HG02571 (cell line): ENCODE data around the gene UBXN4.
"Not testable (repeated sequence)": the region's sequence is repeated elsewhere in the genome, so short reads cannot be mapped to it uniquely, and the experiment has no call there.

Experiments
- ATAC-seq: cut with Tn5 transposase; IDR thresholded peaks from one replicate; pipeline ENCODE4 v1.9.1; 2021; ENCODE audit warnings: mild to moderate bottlenecking, moderate library complexity; ENCODE audit not compliant: unreplicated experiment

The UBXN4 gene

DNA sequence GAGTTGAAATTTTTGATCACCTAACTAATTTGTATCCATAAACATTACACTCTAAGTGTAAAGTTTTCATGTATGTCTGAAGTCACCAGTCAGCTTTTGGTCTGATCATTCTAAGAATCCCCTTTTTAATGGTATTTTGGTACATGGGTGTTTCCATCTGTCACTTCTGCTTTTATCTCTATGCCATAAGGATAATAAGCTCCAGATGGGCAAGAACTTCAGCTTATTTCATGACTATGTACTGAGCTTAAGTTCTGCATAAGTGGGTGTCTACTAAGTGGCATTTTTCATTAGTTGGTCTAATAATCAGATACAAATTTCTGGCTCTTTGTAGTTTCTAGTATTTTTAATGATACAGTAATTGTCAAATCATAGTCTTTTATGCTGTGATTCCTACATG is 20.4 kb downstream of the UBXN4 start:
- no peak for ATAC-seq

DNA sequence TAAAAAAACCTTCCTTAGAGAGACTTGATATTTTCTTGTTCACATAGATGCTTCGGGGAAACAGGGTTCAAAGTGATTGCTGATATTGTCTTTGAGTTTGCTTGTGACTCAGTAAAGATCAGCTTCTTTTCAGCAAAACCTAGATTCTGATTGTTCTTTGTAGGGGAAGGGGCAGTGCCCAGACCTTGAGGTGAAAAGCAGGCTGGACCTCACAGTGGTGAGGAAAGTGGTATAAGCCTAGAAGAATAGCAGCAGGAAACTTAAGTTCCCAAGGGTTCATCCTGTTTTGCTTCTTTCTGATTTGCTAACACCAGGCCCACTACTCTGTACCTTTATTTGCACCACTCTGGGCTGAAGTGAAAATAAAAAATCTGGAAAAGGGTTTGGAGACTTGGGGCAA is 20.9 kb downstream of the UBXN4 start:
- ATAC-seq, result no peak

DNA sequence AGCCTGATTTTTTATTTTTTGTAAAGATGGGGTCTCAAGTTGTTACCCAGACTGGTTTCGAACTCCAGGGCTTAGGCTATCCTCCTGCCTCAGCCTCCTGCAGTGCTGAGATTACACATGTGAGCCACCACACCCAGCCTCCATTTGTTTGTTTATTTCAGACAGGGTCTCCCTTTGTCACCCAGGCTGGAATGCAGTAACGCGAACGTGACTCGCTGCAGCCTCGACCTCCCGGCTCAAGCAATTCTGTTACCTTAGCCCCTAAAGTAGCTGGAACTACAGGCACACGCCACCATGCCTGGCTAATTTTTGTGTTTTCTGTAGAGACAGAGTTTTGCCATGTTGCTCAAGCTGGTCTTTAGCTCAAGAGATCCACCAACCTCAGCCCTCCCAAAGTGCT is 27.2 kb downstream of the UBXN4 start:
- no peak for ATAC-seq

DNA sequence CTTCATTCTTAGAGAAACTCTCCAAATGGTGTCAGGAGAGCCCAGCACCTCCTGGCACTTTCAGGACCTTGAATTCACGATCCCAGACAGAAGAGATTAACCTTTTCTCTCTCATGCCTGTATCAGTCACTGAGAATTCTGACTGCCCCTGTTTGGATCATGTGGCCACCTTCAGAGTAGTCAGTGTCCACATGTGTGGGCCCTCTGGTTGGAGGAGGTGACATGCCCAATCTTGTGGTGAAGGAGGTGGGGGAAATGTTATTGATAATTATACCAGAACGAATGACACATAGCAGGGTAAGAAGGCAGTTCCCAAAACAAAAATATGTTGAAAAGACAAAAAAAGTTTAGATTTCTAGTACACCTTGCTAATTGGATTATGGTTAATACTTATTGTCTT is 31.7 kb downstream of the UBXN4 start:
- ATAC-seq, result no peak

DNA sequence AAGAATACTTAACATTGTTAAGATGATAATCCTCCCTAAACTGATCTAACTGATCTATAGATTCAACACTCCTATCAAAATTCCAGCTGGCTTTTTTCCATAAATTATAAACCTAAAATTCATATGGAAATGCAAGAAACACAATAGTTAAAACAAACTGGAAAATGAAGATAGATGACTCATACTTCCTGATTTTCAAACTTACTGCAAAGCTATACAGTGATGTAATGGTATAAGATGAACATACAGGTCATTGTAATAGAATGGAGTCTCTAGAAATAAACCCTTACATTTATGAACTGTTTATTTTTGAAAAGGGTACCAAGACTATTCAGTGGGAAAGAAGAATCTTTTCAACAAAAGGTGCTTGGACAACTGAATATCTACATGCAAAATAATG is 32.3 kb downstream of the UBXN4 start:
- no peak for ATAC-seq

DNA sequence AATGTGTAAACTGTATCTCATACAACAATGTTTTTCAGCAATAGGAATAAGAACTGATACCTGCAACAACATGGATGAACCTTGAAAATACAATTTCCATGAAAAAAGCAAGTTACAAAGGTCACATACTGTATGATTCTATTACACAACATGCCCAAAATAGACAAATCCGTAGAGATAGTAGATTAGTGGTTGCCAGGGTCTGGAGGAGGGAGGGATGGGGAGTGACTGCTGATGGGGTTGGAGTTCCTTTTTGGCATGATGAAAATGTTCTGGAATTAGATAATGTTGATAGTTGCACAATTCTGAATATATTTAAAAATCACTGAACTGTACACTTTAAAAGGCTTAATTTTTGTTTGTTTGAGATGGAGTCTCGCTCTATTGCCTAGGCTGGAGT is 33.8 kb downstream of the UBXN4 start:
- ATAC-seq, result no peak

DNA sequence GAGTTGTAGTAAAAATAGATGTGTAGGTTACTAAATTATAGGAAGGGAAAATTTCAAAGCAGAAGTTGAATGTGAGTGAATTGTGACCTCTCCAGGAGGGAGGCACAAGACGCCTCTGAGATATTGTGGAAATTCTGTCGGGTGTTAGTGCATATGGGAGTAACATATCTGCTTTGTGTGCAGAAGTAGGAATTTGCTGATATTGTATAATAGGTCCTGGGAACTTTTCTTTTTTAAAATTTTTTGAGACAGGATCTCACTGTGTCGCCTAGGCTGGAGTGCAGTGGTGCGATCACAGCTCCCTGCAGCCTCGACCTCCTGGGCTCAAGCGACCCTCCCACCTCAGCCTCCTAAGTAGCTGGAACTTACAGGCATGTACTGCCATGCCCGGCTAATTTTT is 34.7 kb downstream of the UBXN4 start:
- ATAC-seq, result no peak

DNA sequence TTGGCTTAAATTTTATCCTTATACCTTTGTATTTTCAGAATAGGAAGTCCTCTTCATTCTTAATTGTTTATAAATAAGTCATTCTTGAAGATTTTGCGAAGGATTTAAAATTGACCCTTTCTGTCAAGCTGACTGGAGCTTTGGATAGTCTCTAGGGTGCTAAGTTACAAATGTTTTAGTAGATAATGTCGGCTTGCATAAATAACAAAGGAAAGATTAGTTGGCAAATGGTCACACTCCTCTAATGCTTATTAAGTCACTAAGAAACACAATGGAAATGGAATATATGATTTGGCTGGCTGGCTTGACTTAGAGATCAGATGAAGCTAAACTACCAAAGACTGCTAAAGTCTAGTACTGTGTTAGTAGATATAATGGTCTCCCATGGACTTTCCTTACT is 40.6 kb downstream of the UBXN4 start:
- ATAC-seq, result no peak

DNA sequence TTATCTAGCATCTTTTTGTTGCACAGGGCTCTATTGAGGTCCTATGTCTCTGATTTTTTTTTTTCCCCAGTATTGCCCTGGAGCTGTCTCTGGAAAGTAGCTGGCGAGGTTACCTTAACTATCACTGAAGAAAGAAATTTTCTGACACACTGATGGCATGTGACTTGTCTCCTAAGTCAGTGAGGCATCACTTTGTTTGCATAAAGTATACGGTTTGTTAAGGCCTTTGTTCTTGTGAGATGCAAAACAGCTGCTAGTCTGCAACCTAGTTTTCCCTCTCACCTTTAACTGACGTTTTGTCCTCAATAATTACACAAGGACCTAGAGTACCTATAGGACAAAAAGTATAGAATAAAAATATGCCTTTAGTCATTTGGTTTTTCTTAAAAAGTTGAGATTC is 41.8 kb downstream of the UBXN4 start:
- ATAC-seq, result no peak

DNA sequence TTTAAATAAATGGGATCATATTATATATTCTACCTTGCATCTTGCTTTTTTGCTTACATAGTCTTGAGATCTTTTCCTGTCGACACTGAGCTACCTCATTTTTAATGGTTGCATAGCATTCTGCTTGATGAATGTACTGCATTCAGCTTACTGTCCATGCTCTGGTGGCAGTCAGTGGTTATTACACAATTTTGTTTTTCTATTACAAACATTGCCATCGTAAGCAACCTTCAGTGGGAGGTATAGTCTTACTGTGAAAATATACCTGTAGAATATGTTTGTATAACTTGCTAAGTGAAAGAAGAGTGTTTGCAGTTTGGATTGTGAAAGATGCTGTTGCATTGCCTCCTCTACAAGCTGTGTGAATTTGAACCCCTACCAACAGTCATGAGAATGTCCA is 43.4 kb downstream of the UBXN4 start:
- no peak for ATAC-seq

DNA sequence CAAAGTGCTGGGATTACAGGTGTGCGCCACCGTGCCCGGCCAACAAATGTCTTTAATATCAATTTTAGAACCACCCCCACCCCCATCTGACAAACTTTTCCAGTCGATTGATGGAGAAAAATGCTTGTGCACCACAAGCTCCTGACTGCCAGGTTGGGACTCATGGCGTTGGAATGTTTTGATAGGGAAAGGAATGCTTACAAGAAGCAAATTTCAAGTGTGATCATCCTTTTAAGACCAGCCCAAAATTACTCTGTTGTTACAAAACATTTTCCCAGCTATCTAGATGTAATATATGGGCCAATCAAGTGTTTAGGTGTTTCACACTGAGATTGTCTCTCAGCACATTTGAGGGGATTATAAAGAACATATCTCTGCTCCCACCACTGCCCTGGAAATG is 45.2 kb downstream of the UBXN4 start:
- ATAC-seq, result no peak

DNA sequence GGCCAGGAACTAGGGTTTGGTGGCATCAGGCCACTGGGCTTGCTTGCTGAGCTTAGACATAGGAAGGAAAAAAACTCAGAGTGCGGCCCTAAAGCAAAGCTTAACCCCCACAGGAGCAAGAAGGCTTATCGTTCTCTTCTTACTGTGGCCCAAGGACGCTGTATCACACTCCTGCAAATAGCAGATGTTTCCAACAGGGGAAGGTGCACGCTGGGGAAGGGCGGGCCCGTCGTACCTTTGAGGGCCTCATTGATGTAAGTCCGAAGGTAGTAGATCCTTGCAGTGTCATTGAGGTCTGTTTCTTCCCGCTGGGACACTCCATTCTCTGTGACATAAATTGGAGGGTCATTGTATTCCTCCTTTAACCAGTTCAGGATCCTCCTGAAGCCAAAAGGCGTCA is 48.8 kb downstream of the UBXN4 start:
- no peak for ATAC-seq

DNA sequence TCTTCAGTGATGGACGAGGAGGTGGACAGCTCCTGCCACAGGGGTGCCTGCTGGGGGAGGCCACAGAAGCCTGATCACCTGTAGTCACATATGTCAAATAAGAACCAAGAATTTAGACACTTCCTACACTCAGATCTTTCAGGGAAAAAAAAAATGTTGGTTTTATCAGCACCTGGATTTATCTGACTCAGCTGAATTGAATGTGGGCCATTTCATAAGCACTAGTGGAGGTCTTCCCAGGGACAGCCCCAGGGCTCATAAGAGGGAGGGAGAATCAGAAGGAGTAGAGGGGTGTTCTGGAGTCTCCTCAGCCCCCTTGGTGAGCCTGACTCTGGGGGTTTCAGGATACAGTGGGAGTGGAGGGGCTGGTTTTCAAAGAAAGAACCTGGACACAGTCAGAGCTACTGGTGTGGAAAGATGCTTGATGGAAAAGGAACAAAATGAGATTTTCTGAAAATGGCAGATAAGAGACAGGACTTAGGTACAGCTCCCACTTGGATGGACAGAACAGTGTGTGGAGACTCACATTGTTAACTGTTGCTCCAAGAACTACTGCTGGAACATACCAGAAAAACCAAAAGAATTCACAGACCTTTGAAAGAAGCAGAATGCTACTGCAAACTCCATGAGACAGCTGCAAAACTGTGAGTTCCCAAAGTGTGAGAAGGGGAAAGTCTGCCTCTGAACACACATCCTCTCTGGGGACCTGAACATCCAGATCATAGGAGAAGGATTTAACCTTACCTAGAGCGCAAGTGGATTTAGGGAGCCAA is 49.9 kb downstream of the UBXN4 start:
- ATAC-seq, result no peak

DNA sequence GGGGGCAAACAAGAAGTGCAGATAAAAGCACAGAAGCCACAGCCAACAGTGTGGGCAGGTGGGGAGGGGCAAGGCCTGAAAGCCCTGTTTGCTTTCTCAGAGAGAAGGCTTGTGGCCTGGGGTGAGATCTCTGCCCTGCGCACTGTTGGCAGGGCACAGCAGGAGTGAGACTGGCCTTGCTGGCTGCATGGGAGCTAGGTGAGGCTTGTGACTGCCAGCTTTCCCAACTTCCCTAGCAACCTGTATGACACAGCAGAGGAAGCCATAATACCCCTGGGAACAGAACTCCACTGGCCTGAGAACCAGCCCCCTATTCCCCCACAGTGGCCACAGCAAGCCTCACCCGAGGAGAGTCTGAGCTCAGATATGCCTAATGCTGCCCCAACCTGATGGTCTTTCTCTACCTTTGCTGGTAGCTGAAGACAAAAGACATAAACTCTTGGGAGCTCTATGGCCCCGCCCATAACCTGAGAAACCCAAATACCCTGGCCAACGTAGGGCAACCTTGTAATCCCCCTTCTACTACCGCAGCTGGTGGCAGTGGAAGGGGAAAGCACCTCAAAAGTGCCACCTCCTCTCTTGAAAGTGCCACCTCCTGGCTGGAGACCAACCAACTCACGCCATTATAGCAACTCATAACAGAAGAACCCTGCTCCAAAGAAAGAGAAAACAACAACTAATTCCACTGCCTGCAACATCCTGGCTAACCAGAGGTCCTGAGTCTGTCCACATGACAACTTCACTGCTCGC is 50.9 kb downstream of the UBXN4 start:
- ATAC-seq, result no peak

DNA sequence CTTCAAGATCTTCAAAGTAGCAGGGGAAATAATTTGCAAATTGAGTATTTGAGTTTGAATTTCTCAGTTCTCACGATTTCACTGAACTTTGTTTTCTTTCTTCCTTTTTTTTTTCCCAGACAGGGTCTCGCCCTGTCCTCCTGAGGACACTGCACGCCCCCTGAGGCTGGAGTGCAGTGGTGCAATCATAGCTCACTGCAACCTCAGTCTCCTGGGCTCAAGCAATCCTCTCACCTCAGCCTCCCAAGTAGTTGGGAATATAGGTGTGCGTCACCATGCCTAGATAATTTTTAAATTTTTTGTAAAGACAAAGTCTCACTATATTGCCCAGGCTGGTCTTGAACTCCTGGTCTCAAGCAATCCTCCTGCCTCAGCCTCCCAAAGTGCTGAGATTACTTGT is 54.0 kb downstream of the UBXN4 start:
- ATAC-seq, result not testable (repeated sequence)

DNA sequence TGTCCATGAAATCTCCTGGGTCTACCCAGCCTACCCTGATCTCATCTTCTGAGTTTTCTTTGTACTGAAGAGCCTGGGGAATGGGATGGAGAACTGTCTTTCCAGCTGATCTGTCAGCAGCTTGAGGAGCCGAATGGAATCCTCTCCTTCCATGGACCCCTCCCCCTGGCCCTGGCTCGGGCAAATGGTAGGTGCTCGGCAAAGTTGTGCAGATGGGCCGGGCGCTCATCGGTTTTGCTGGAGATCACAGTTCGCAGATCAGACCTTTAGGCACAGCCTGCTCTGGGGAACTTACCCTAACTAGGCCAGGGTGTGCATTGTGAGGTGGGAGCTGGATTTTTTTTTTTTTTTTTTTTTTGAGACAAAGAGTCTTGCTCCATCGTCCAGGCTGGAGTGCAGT is 55.0 kb downstream of the UBXN4 start:
- no peak for ATAC-seq

DNA sequence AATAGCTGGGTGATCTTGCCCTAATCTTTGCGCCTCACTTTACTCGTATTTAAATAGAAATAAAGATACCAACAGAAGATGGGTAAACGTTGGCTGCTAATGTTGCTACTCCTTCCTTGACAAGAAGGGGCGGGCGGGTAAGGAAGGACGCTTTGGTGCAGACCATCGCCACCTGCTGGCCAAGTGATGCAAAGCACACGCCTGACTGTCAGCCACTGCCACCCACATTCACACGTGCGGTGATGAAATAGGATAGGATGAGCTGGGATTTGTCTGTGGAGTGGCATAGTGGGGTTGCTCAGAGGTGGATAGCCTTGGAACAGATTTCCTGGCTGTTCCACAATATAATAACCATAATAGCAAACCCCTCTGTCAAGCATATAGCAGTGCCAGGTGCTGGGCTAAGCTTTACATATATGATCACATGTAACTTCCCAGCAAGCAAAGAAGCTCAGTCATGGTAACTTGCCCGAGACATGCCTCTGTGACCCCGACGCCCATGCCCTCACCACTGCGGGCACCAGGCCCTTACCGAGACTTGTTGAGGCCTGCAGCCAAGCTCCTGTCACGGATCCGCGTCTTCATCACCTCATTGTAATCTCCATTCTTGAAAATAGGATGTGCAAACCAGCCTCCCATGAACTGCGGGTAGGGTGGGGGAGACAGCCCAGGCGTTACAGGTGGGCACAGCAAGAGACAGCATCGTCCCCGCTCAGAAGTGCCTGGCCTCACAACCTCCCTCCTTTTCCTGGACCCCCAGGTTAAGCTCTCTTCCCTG is 56.0 kb downstream of the UBXN4 start:
- no peak for ATAC-seq

DNA sequence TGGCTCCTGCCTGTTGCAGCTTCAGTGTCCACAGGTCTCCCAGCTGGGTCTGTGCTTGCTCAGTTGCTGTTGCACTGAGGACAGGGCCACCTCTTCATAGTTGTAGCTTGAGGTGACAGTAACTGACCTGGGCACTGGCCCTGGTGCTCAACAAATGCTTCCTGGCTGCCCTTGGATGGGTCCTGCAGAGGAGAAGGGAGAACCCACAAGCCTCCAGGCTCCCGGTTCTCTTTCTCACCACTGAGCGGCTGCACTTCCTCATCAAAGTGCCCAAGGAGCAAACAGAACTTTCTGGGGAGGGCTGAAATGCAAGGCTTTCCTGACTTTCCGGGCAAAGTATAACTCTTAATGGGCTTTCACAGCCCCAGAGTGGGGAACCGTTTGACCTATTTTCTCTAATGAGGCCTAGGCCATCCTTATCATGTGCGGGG is 56.6 kb downstream of the UBXN4 start:
- ATAC-seq, result no peak

DNA sequence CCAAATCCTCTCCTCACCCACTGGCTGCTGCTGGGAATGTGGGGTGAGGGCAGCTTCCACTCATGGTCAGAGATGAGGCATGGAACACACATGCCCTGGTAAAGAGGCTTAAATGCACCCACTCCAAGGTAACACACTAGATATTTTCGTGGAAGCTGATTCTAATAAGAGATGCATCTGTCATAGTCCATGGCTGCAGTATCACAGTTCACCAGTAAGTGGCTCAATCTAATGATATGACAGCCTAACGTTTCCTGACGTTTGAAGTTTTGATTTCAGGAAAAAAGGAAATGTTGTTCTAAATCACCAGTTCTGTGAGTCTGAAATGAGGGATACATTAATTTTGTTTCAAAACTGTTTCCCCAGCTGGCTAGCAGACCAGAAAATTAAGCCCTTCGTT is 57.1 kb downstream of the UBXN4 start:
- ATAC-seq, result no peak

DNA sequence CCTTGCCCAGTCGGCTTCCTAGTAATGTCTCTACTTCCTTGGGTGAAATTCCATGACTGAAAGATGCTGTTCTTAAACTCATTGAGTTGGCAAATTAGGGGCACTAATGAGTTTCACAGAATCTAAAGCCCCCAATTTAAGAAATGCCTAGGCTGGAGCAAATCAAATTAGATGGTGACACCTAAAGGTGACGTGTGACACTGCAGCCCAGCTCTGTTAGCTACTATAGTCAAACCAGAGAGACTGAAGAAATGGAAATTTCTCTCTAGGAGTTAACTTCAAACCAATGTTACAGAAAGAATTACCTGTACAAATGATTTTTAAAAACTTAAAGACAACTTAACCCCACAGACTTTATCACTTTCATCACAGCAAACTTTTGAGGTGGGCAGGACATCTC is 58.1 kb downstream of the UBXN4 start:
- ATAC-seq, result no peak

DNA sequence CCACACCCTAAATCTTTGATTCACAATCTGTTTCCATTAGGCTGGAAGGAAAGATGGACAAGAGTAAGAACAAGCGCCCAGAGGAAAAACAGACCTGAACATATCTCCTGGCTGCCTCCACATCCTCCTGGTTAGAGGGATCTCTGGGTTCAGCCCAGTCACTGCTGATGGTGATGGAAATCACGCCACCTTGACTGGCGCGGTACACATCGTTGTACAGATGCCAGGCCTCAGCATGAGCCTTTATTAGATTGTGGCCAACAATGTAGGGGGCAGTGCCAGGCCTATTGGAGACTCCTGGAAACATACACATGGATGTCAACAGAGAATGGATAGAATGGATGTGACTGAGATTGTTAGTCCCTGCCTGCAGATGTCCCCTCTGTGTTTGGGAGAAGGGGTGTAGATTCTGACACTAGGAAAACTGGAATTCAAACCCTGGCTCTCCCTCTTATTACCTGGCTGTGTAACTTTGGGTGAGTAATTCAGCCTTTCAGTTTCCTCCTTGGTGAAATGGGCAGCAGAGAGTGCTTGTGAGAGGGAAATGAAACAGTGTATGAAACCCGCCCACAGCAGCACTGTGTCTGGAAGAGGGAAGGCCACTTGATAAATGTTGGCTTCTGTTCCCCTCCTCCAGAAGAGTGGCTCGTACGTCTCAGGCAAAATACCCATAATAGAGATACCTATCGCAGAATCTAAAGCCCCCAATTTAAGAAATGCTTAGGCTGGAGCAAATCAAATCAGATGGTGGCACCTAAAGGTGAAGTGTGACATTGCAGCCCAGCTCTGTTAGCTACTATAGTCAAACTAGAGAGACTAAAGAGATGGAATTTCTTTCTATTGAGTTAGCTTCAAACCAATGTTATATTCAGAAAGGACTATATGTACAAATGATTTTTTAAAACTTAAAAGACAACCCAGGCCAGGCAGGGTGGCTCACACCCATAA is 59.1 kb downstream of the UBXN4 start:
- no peak for ATAC-seq
